GM12891 (cell line): Measurements from ENCODE around the gene PCBP4.

ENCODE experiments used
- PAX5 ChIP-seq: IDR thresholded peaks from 2 replicates; pipeline ENCODE4 v1.6.1; 2011; ENCODE audit warnings: low read length, moderate library complexity, mild to moderate bottlenecking; ENCODE audit not compliant: insufficient read depth, severe bottlenecking
- POLR2A ChIP-seq: IDR thresholded peaks from 2 replicates; pipeline ENCODE4 v1.6.1; 2011; ENCODE audit warnings: low read depth, low read length, control low read depth
- POLR2AphosphoS5 ChIP-seq: IDR thresholded peaks from 2 replicates; pipeline ENCODE4 v1.6.1; 2011; ENCODE audit warnings: low read depth, low read length, control low read depth
- SPI1 ChIP-seq: IDR thresholded peaks from 2 replicates; pipeline ENCODE4 v1.6.1; 2011; ENCODE audit warnings: low read depth, low read length, control low read depth
- TAF1 ChIP-seq: IDR thresholded peaks from 2 replicates; pipeline ENCODE4 v1.6.1; 2011; ENCODE audit warnings: low read depth, low read length, control low read depth

- TF ChIP-seq POLR2AphosphoS5 (no peak), POLR2A (no peak), SPI1 (no peak), PAX5 (no peak), TAF1 (no peak)
Observed at GRCh38 chr3:51947215-51947900, 19.9 kb downstream of the PCBP4 start.
